SJCRH30 (cell line): ENCODE measurements around the gene NT5DC2. TPM values are rescaled to one million over a fixed set of nuclear protein-coding genes. Genes with fewer than 3 reads are reported as not detected.

ENCODE experiments used
- DNase-seq, 2 experiments: peaks; one replicate each; pipeline ENCODE4 v3.0.0-alpha.2; 2015 to 2020
- H3K27ac ChIP-seq: fragments of 250-450 bp; sonication (Bioruptor Pico); 2 replicates; pipeline ENCODE4 v1.5.1; 2020; ENCODE audit warnings: mild to moderate bottlenecking, moderate library complexity
- H3K27me3 ChIP-seq: fragments of 250-450 bp; sonication (Bioruptor Pico); 2 replicates; pipeline ENCODE4 v1.5.1; 2020; ENCODE audit warnings: mild to moderate bottlenecking, moderate library complexity
- H3K36me3 ChIP-seq: fragments of 250-450 bp; sonication (Bioruptor Pico); 2 replicates; pipeline ENCODE4 v1.5.1; 2020; ENCODE audit warnings: mild to moderate bottlenecking, moderate library complexity
- H3K4me1 ChIP-seq: fragments of 250-450 bp; sonication (Bioruptor Pico); 2 replicates; pipeline ENCODE4 v1.5.1; 2020; ENCODE audit warnings: mild to moderate bottlenecking, moderate library complexity
- H3K4me3 ChIP-seq: fragments of 250-450 bp; sonication (Bioruptor Pico); 2 replicates; pipeline ENCODE4 v1.5.1; 2020; ENCODE audit warnings: mild to moderate bottlenecking, moderate library complexity
- H3K9me3 ChIP-seq: fragments of 250-450 bp; sonication (Bioruptor Pico); replicated peaks from 2 replicates; pipeline ENCODE4 v1.5.1; 2020; ENCODE audit warnings: mild to moderate bottlenecking, moderate library complexity
- total RNA-seq: library from RNA; depleted of rRNA; stranded (reverse); fragments of >200 nt; shearing (Covaris generic); gene quantifications from 2 replicates; pipeline ENCODE4 v1.2.3, GENCODE V29; 2014

The NT5DC2 gene
- total RNA-seq, 1 experiment from 2014 or later: 140 TPM

DNA sequence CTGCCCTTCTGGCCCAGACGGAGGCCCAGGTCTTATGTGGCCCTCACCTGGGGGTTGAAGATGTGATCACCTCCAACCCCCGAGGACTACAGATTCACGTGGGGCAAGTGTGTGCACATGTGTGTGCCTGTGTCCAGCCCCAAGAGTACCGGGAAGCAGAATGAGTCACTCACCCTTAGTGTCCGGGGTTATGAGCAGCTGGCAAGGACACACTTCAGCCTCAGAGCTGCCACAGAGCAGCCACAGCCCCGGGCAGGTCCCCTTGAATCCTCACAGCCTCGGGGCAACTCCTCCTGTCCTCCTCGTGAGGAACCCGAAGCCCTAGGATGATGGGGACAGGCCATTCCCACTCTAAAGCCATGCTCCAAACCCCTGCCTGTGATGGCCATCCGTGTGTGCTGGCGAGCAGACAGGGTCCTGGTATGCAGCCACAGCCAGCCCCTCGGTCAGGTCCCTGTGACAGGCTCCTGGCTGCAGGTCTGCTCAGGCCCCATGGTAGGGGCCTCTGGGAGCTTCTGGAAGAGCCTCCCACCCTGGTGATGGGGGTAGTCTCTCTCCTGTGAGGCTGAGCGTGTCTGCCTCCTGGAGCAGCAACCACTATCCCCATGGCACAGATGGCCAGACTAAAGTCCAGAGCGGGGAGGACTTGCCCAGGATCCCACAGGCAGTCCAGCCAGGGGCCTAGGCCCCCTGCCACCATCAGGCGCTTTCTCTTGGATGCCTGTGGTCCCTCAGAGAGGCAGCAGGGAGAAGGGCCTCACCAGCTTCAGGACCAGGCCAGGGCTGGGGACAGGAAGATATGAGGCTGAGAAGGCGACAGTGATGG lies 37.7 kb downstream of the NT5DC2 start:
- no peaks in the 10 kb centered on the region for H3K4me1 ChIP-seq
- H3K9me3 ChIP-seq: no peaks in the 10 kb centered on the region
- peak; percentile 44 to 57 for DNase-seq
- H3K27ac ChIP-seq: no peak overlapping the region
- no peaks in the 10 kb centered on the region for H3K27me3 ChIP-seq
- peaks cover 8% of the 10 kb centered on the region; the same call in 1 of the 2 replicates for H3K36me3 ChIP-seq
- H3K4me3 ChIP-seq: no peak overlapping the region

GRCh38 chr3:52494886-52495495 lies 38.7 kb downstream of the NT5DC2 start, which contains the start of gene STAB1:
Gene STAB1, plus strand, starts transcription at chr3:52495338. Its CDS starts 76 bp downstream, at chr3:52495414.
- no peaks in the 10 kb centered on the region for H3K4me1 ChIP-seq
- no peak within 1 kb of the TSS for H3K4me3 ChIP-seq
- DNase-seq: no peak
- peaks cover 9% of the 10 kb centered on the region for H3K36me3 ChIP-seq
- no peaks in the 10 kb centered on the region for H3K9me3 ChIP-seq
- H3K27me3 ChIP-seq: no peaks in the 10 kb centered on the region
- no peak within 1 kb of the TSS for H3K27ac ChIP-seq

DNA sequence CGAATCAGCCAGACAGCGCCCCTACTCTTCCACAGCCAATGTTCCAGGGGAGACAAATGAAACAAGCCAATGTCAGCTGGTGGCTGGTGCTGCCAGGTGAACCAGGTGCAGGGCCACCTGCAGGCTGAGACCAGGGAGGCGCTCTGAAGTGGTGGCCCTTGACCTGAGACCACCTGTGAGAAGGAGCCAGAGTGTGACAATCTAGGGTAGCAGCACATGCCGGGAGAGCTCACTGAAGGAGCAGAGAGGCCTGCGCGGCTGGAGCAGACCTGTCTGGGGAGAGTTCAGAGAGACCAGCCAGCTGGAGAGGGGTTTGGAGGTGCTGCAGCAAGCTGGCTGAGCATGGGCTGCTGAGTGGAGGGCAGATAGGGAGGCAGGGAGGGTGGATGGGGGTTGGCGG lies 39.2 kb downstream of the NT5DC2 start:
- Histone ChIP-seq H3K4me1 (no peaks in the 10 kb centered on the region), H3K36me3 (peaks cover 13% of the 10 kb centered on the region), H3K27ac (no peak overlapping the region), H3K4me3 (no peak overlapping the region), H3K27me3 (no peaks in the 10 kb centered on the region), H3K9me3 (no peaks in the 10 kb centered on the region)
- no peak for DNase-seq

DNA sequence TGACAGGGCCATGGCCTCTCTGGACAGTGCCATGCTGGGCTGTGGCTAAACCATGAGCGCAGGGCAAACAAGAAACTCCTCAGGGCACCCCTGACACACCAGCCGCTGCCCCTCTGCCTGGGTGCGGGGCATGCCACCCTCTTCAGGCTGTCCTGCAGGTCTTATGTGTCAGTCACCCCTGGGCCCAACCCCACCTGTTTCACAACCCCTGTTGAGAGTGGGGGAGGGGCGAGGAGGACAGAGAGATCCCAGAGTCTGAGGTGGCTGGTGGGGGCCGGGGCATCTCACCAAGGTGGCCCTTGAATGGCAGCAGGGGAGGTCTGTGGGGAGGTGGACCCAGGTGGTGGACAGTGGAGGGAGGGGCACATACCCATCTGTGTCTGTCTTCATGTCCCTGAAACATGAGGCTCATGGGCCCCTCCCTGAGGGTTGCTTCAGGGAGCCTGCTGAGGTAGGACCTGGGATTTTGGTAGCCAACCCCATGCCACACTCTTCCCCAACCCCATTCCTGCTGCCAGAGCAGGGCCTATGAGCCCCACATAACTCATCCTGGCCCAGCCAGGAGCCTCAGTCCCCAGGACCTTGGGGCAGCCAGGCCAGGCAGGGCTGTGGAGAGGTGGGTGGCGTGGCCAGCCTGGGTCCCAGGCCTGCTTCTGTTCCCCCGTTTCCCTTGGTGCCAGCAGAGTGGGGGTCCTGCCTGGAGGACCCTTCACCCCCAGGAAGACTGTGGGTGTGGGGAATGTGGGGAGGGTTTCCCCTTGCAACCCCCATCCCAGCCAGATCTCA lies 40.2 kb downstream of the NT5DC2 start:
- no peak overlapping the region for H3K4me3 ChIP-seq
- H3K27me3 ChIP-seq: no peaks in the 10 kb centered on the region
- DNase-seq: no peak
- H3K27ac ChIP-seq: no peak overlapping the region
- peaks cover 18% of the 10 kb centered on the region for H3K36me3 ChIP-seq
- H3K9me3 ChIP-seq: no peaks in the 10 kb centered on the region
- H3K4me1 ChIP-seq: no peaks in the 10 kb centered on the region

DNA sequence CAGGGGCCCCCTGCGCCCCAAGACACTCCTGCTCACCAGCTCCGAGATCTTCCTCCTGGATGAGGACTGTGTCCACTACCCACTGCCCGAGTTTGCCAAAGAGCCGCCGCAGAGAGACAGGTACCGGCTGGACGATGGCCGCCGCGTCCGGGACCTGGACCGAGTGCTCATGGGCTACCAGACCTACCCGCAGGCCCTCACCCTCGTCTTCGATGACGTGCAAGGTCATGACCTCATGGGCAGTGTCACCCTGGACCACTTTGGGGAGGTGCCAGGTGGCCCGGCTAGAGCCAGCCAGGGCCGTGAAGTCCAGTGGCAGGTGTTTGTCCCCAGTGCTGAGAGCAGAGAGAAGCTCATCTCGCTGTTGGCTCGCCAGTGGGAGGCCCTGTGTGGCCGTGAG lies 41.6 kb downstream of the NT5DC2 start:
- Histone ChIP-seq H3K27me3 (no peaks in the 10 kb centered on the region), H3K4me1 (no peaks in the 10 kb centered on the region), H3K4me3 (no peak overlapping the region), H3K36me3 (peaks cover 20% of the 10 kb centered on the region), H3K9me3 (no peaks in the 10 kb centered on the region), H3K27ac (no peak overlapping the region)
- no peak for DNase-seq

DNA sequence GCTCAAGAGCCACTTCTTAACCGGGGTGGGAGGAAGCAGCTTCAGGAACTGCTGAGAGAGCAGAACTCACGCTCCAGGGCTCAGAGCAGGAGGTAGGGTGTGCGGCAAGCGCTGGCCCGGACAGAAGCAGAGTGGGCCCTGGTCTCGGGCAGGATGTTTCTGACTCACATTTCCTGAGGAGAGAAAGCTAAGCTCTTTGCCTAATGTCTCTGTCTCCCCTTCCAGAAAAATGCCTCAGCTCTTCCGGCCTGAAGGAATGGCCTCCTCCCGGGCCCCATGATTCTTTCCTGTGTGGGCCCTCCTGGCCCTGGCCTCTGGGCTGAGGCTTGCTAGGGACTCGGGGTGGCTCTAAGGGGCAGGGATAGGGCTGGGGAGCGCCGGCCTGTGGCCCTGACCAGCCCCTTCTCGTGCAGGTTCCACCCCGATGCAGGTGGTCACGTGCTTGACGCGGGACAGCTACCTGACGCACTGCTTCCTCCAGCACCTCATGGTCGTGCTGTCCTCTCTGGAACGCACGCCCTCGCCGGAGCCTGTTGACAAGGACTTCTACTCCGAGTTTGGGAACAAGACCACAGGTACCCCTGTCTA lies 42.6 kb downstream of the NT5DC2 start:
- Histone ChIP-seq H3K4me1 (no peaks in the 10 kb centered on the region), H3K27ac (no peak overlapping the region)
- no peak for DNase-seq

GRCh38 chr3:52490035-52490938 lies 43.4 kb downstream of the NT5DC2 start:
- Histone ChIP-seq H3K4me1 (no peaks in the 10 kb centered on the region), H3K36me3 (peaks cover 27% of the 10 kb centered on the region)
- no peak for DNase-seq

More for the DNA sequence above, 42.6 kb downstream of the NT5DC2 start:
- no peaks in the 10 kb centered on the region for H3K27me3 ChIP-seq
- no peaks in the 10 kb centered on the region for H3K9me3 ChIP-seq
- peaks cover 22% of the 10 kb centered on the region for H3K36me3 ChIP-seq
- no peak overlapping the region for H3K4me3 ChIP-seq

DNA sequence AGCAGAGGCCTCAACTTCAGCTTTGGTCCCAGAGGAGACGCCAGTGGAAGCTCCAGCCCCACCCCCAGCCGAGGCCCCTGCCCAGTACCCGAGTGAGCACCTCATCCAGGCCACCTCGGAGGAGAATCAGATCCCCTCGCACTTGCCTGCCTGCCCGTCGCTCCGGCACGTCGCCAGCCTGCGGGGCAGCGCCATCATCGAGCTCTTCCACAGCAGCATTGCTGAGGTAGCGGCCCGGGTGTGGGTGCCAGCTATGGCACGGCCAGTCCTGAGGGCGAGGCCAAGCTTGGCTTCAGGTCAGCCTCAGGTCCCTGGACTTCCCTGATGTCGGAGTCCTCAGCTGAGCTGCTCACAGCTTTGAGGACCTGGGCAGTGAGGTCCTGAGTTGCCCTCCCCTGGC lies 44.2 kb downstream of the NT5DC2 start:
- Histone ChIP-seq H3K27me3 (no peaks in the 10 kb centered on the region), H3K9me3 (no peaks in the 10 kb centered on the region), H3K4me3 (no peak overlapping the region), H3K4me1 (no peaks in the 10 kb centered on the region), H3K36me3 (peaks cover 27% of the 10 kb centered on the region), H3K27ac (no peak overlapping the region)
- DNase-seq: no peak

More at GRCh38 chr3:52490035-52490938, 43.4 kb downstream of the NT5DC2 start:
- Histone ChIP-seq H3K27ac (no peak overlapping the region), H3K4me3 (no peak overlapping the region), H3K9me3 (no peaks in the 10 kb centered on the region), H3K27me3 (no peaks in the 10 kb centered on the region)

- H3K36me3 ChIP-seq: peaks cover 27% of the 10 kb centered on the region
These were observed 44.9 kb downstream of the NT5DC2 start for GRCh38 chr3:52488746-52489145.

GRCh38 chr3:52487788-52488691 lies 45.6 kb downstream of the NT5DC2 start:
- H3K4me1 ChIP-seq: no peaks in the 10 kb centered on the region; the same call in 1 of the 2 replicates
- H3K36me3 ChIP-seq: peaks cover 27% of the 10 kb centered on the region
- H3K9me3 ChIP-seq: no peaks in the 10 kb centered on the region
- H3K27ac ChIP-seq: no peak overlapping the region
- no peak for DNase-seq
- no peaks in the 10 kb centered on the region for H3K27me3 ChIP-seq
- H3K4me3 ChIP-seq: no peak overlapping the region

More at GRCh38 chr3:52488746-52489145, 44.9 kb downstream of the NT5DC2 start:
- Histone ChIP-seq H3K27me3 (no peaks in the 10 kb centered on the region), H3K4me1 (no peaks in the 10 kb centered on the region; the same call in 1 of the 2 replicates), H3K27ac (no peak overlapping the region), H3K4me3 (no peak overlapping the region), H3K9me3 (no peaks in the 10 kb centered on the region)
- DNase-seq: no peak

GRCh38 chr3:52487050-52487787 lies 46.4 kb downstream of the NT5DC2 start:
- H3K4me1 ChIP-seq: no peaks in the 10 kb centered on the region; the same call in 1 of the 2 replicates
- no peak overlapping the region for H3K4me3 ChIP-seq
- no peaks in the 10 kb centered on the region for H3K27me3 ChIP-seq
- peaks cover 27% of the 10 kb centered on the region for H3K36me3 ChIP-seq
- no peak for DNase-seq
- no peak overlapping the region for H3K27ac ChIP-seq
- H3K9me3 ChIP-seq: no peaks in the 10 kb centered on the region

DNA sequence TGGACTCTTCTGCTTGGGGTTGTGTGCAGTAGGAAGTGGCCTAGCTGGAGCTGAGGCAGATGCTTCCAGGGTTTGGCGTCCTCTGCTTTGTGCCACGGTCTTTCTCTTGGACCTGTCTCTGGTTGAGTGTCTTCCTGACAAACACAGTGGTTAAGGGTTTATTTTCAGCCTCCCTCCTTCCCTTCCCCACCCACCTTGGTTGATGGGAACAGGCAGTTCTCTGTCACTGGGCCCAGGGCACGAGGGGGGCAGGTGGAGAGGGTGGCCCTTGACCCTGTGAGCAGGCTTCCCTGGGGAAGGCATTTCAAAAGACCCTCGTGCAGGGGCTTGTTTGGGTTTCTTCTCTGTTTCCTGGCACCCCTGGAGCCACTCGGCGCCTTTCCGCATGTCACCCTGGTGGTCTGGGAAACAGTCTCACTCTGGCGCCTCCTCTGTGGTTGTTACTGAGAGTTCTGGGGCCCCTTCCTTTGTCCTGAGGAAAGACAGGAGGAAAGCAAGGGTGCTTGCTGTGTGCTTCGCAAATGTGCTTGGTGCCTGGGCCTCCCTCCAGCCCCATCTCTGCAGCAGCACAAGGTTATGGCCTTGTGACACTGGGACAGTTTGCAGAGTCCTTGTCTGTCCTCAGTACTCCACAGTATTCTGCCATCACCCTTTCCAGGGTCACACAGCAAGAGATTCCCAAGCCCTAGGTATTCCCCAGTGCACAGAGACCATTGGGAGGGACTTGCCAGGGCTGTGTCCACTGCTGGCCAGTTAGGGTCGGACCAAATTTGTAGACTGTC lies 48.8 kb downstream of the NT5DC2 start:
- Histone ChIP-seq H3K27ac (no peak overlapping the region), H3K4me1 (no peaks in the 10 kb centered on the region; the same call in 1 of the 2 replicates), H3K36me3 (peaks cover 26% of the 10 kb centered on the region), H3K9me3 (no peaks in the 10 kb centered on the region), H3K27me3 (no peaks in the 10 kb centered on the region), H3K4me3 (no peak overlapping the region)
- DNase-seq: no peak
